ENCODE results near the gene PEX6.

DNA sequence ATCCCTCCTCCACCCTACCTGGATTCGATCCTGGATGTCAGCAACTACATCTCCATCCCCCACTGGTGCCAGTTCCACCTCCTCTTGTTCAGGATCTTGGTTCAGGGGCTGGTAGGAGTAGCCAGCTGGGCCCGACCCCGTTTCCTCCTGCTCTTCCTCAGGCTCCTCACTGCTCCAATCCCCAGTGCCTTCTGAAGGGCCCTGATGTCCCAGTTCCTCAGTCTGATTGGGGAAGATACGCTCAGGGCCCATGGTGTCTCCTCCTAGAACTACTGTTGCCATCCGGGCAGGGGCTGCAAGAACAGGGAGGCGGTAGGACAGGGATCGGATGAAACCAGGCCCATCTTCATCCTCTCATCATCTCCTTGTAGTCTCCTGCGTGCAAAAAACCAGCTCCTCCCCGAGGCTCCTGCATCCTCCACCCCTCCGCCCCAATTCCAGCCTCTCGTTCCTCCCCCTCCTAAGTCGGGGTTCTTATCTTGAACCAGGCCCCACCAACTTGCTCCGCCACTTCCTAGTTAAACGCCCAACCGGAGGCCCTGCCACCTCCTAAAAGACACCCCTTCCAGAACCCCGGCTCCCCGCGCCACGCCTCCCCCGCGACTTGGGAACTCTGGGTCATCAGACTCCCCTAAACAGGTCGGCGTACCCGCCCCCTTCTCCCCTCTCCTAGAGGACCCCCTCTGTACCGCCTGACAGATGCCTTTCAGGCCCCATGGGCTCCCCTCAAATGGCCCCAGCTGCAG, 34.3 kb upstream of the PEX6 start:
- TF ChIP-seq SUZ12 (IDR thresholded peaks at IDR 0.05; ENCODE audit: extremely low read depth, insufficient read depth, insufficient read length) (no peak), YY1 (IDR thresholded peaks at IDR 0.05; ENCODE audit: insufficient read depth, insufficient read length) (no peak)
